Keratinocyte (primary cell): ENCODE data around the gene CDKN1C. TPM values are rescaled to one million over a fixed set of nuclear protein-coding genes. Genes with fewer than 3 reads are reported as not detected.

Experiments
- DNase-seq: peaks from one replicate; pipeline ENCODE4 v3.0.0-alpha.2; 2011; ENCODE audit warnings: low read depth, missing footprints, low spot score
- FAIRE-seq: peaks from 2 replicates; lab custom pipeline; 2011; peaks lifted over from hg19 to GRCh38; lab: Jason Lieb, UNC
- H2AFZ ChIP-seq: 2 replicates; pipeline ENCODE4 v1.6.0; 2012; ENCODE audit warnings: low read length, control low read depth, inconsistent platforms; ENCODE audit not compliant: control insufficient read depth
- H3K27ac ChIP-seq: 2 replicates; pipeline ENCODE4 v1.5.1; 2011; ENCODE audit warnings: low read length; ENCODE audit not compliant: control insufficient read depth, insufficient read depth
- H3K27me3 ChIP-seq: 3 replicates; pipeline ENCODE4 v1.6.0; 2011; ENCODE audit warnings: low read length; ENCODE audit not compliant: control insufficient read depth, insufficient read depth; ENCODE audit errors: extremely low read depth
- H3K36me3 ChIP-seq, 2 experiments: 2 replicates in 1 of 2; 3 replicates in 1 of 2; pipeline ENCODE4 v1.5.1; 2011; ENCODE audit warnings: low read length in 2 of 2, mild to moderate bottlenecking in 1 of 2; ENCODE audit not compliant: control insufficient read depth in 2 of 2, insufficient read depth in 2 of 2; ENCODE audit errors: extremely low read depth in 1 of 2
- H3K4me1 ChIP-seq: 3 replicates; pipeline ENCODE4 v1.5.1; 2011; ENCODE audit warnings: low read length; ENCODE audit not compliant: control insufficient read depth, insufficient read depth; ENCODE audit errors: extremely low read depth
- H3K4me2 ChIP-seq: 3 replicates; pipeline ENCODE4 v1.6.0; 2011; ENCODE audit warnings: low read depth, low read length; ENCODE audit not compliant: control insufficient read depth, insufficient read depth; ENCODE audit errors: extremely low read depth
- H3K4me3 ChIP-seq, 3 experiments: fragments of 200-600 bp in 1 of 3; sonication (generic) in 1 of 3; 2 replicates in 2 of 3; 3 replicates in 1 of 3; pipeline ENCODE4 v1.5.1; 2011 to 2016; ENCODE audit warnings: low read length in 3 of 3, mild to moderate bottlenecking in 3 of 3, control low read depth in 2 of 3, inconsistent platforms in 1 of 3, low read depth in 1 of 3, mixed read lengths in 1 of 3, mixed run types in 1 of 3, moderate library complexity in 1 of 3; ENCODE audit not compliant: control insufficient read depth in 2 of 3, insufficient read depth in 2 of 3; ENCODE audit errors: extremely low read depth in 1 of 3
- H3K79me2 ChIP-seq: 2 replicates; pipeline ENCODE4 v1.6.0; 2012; ENCODE audit warnings: low read length; ENCODE audit not compliant: control insufficient read depth, insufficient read depth
- H3K9ac ChIP-seq: 3 replicates; pipeline ENCODE4 v1.6.0; 2011; ENCODE audit warnings: low read length; ENCODE audit not compliant: control insufficient read depth, insufficient read depth; ENCODE audit errors: extremely low read depth
- H3K9me1 ChIP-seq: 3 replicates; pipeline ENCODE4 v1.6.0; 2011; ENCODE audit warnings: low read length; ENCODE audit not compliant: control insufficient read depth, insufficient read depth; ENCODE audit errors: extremely low read depth
- H3K9me3 ChIP-seq: 2 replicates; pipeline ENCODE4 v1.5.1; 2012; ENCODE audit warnings: low read depth, low read length; ENCODE audit not compliant: control insufficient read depth
- H4K20me1 ChIP-seq: 3 replicates; pipeline ENCODE4 v1.6.0; 2011; ENCODE audit warnings: low read length; ENCODE audit not compliant: control insufficient read depth, insufficient read depth; ENCODE audit errors: extremely low read depth
- EZH2 ChIP-seq: IDR thresholded peaks from one replicate; pipeline ENCODE4 v1.6.1; 2012; ENCODE audit warnings: inconsistent platforms, mild to moderate bottlenecking, low read length, moderate library complexity
- dilution Hi-C: fragments of 300-500 bp; cut with MboI; formaldehyde crosslinking; loops from one replicate; pipeline ENCODE4 v1.7.0; 2020; ENCODE audit warnings: low sequenced_read_pairs; ENCODE audit not compliant: extremely low pct_ligation_motif_present
- polyA plus RNA-seq, 5 experiments: library from polyadenylated mRNA; depleted of rRNA in 3 of 5; stranded (reverse) in 3 of 5; stranded (forward) in 1 of 5; unstranded in 1 of 5; fragments of >200 nt; gene quantifications; 1 replicate in 1 of 5; 2 replicates in 3 of 5; 3 replicates in 1 of 5; pipeline versions ENCODE4 v1.2.1 to v1.2.3, GENCODE V29; 2011 to 2012; ENCODE audit warnings: missing spikeins in 2 of 5, low read depth in 1 of 5, low replicate concordance in 1 of 5
- TF ChIP-seq, protein P1 (sequence below), 3 experiments: IDR thresholded peaks in 1 of 3; conservative IDR thresholded peaks in 1 of 3; optimal IDR thresholded peaks in 1 of 3; 2 replicates in 2 of 3; 3 replicates in 1 of 3; pipeline versions ENCODE3 to v1.5.1; 2011; ENCODE audit warnings: low read length in 3 of 3, mild to moderate bottlenecking in 3 of 3, moderate library complexity in 2 of 3, control low read depth in 1 of 3, inconsistent platforms in 1 of 3; ENCODE audit not compliant: insufficient read depth in 2 of 3; ENCODE audit errors: extremely low read depth in 1 of 3

Gene CDKN1C
- polyA plus RNA-seq, 1 donor (not counting 4 experiments of a cell fraction or from before 2014, with no cell fraction given) = 0.37 TPM

DNA sequence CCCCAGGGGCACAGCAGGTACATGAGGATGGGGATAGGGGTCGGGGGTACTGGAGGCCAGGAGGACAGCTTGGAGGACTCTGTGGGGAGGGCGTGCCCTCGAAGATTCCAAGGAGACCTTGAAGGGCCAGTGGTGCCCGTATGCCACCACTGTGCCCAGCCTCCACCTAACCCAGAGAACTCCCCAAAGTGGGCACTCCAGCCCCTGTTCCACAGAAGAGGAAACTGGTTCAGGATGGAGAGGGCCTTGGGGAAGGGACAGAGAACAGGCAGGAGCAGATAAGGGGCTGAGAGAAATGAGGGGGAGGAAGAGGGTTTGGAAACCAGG lies 45.8 kb upstream of the CDKN1C start:
- no peak overlapping the region for H2AFZ ChIP-seq
- FAIRE-seq = no peak

GRCh38 chr11:2930704-2931419 lies 45.3 kb upstream of the CDKN1C start:
- peaks cover 3% of the 10 kb centered on the region for H3K9me1 ChIP-seq
- no peak for DNase-seq
- peak overlapping the region; percentile 91 for H3K9ac ChIP-seq
- H3K27me3 ChIP-seq = no peaks in the 10 kb centered on the region
- dilution Hi-C loops = no loop called here
- H3K4me1 ChIP-seq = peaks cover 47% of the 10 kb centered on the region
- FAIRE-seq = peak; percentile 77
- H3K79me2 ChIP-seq = peaks cover 26% of the 10 kb centered on the region
- no peak overlapping the region for H2AFZ ChIP-seq
- H3K4me2 ChIP-seq = peak overlapping the region; percentile 91
- TF ChIP-seq, protein P1, sequence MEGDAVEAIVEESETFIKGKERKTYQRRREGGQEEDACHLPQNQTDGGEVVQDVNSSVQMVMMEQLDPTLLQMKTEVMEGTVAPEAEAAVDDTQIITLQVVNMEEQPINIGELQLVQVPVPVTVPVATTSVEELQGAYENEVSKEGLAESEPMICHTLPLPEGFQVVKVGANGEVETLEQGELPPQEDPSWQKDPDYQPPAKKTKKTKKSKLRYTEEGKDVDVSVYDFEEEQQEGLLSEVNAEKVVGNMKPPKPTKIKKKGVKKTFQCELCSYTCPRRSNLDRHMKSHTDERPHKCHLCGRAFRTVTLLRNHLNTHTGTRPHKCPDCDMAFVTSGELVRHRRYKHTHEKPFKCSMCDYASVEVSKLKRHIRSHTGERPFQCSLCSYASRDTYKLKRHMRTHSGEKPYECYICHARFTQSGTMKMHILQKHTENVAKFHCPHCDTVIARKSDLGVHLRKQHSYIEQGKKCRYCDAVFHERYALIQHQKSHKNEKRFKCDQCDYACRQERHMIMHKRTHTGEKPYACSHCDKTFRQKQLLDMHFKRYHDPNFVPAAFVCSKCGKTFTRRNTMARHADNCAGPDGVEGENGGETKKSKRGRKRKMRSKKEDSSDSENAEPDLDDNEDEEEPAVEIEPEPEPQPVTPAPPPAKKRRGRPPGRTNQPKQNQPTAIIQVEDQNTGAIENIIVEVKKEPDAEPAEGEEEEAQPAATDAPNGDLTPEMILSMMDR (optimal IDR thresholded peaks at IDR 0.05 in 1 of 3, IDR thresholded peaks at IDR 0.05 in 1 of 3, conservative IDR thresholded peaks at IDR 0.05 in 1 of 3; ENCODE audit: extremely low read depth in 1 of 3, insufficient read depth in 2 of 3, low read length in 3 of 3) = peak in 2 of 3 experiments; percentile 54 to 92
- no peak for TF ChIP-seq EZH2
- H3K27ac ChIP-seq = peak overlapping the region; percentile 88
- H3K36me3 ChIP-seq = peaks cover 2 to 7% of the 10 kb centered on the region in 2 experiments
- peaks cover 12% of the 10 kb centered on the region for H4K20me1 ChIP-seq
- no peaks in the 10 kb centered on the region for H3K9me3 ChIP-seq
- H3K4me3 ChIP-seq = peak overlapping the region; percentile 29 to 64 (median 60)

More for the DNA sequence above, 45.8 kb upstream of the CDKN1C start:
- dilution Hi-C loops = no loop called here
- H3K27me3 ChIP-seq = no peaks in the 10 kb centered on the region
- H3K4me1 ChIP-seq = peaks cover 47% of the 10 kb centered on the region
- no peak for DNase-seq
- H3K36me3 ChIP-seq = peaks cover 2 to 7% of the 10 kb centered on the region in 2 experiments
- H3K79me2 ChIP-seq = peaks cover 26% of the 10 kb centered on the region
- H3K4me3 ChIP-seq = no peak overlapping the region
- H3K9me1 ChIP-seq = peaks cover 3% of the 10 kb centered on the region
- TF ChIP-seq EZH2 = no peak
- TF ChIP-seq, protein P1 (optimal IDR thresholded peaks at IDR 0.05 in 1 of 3, IDR thresholded peaks at IDR 0.05 in 1 of 3, conservative IDR thresholded peaks at IDR 0.05 in 1 of 3; ENCODE audit: extremely low read depth in 1 of 3, insufficient read depth in 2 of 3, low read length in 3 of 3) = no peak
- no peak overlapping the region for H3K4me2 ChIP-seq
- H3K9me3 ChIP-seq = no peaks in the 10 kb centered on the region
- H3K27ac ChIP-seq = no peak overlapping the region
- H3K9ac ChIP-seq = no peak overlapping the region
- H4K20me1 ChIP-seq = peaks cover 12% of the 10 kb centered on the region
